IPS-18a (cell line): ENCODE data around the gene JARID2.

Source experiments
- H3K27ac ChIP-seq: one replicate; pipeline ENCODE4 v1.5.1; 2013; ENCODE audit warnings: low read length
- H3K27me3 ChIP-seq: one replicate; pipeline ENCODE4 v1.6.1; 2013; ENCODE audit warnings: mild to moderate bottlenecking, low read length; ENCODE audit not compliant: control insufficient read depth, insufficient read depth
- H3K36me3 ChIP-seq: one replicate; pipeline ENCODE4 v1.6.1; 2013; ENCODE audit warnings: low read depth, low read length; ENCODE audit not compliant: control insufficient read depth
- H3K4me1 ChIP-seq: one replicate; pipeline ENCODE4 v1.6.1; 2013; ENCODE audit warnings: low read depth, low read length; ENCODE audit not compliant: control insufficient read depth
- H3K4me3 ChIP-seq: one replicate; pipeline ENCODE4 v1.5.1; 2013; ENCODE audit warnings: low read length
- H3K9ac ChIP-seq: one replicate; pipeline ENCODE4 v1.6.1; 2013; ENCODE audit warnings: mild to moderate bottlenecking, low read length, moderate library complexity
- H3K9me3 ChIP-seq: one replicate; pipeline ENCODE4 v1.6.1; 2013; ENCODE audit warnings: low read depth, low read length; ENCODE audit not compliant: control insufficient read depth

The JARID2 gene

DNA sequence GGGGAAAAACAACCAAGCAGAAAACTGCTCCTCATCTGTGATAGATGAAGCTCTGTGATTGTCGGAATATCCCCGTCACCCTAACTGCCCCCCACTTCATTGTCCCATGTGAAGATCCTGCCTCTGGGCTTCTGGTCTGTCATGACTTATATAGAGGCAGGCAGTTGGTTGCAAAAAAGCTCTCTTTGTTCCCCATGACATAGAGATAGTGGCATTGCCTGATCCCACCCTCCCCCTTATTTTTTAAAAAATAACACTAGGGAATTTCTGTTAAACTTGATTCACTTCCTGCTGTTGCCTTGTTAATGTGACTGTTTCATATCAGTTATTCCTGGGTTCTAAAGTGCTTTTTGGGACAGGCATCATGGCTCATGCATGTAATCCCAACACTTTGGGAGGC is 203.1 kb downstream of the JARID2 start:
- no peak overlapping the region for H3K9ac ChIP-seq
- peaks cover 22% of the 10 kb centered on the region for H3K36me3 ChIP-seq
- no peak overlapping the region for H3K4me3 ChIP-seq
- H3K4me1 ChIP-seq, result peaks cover 40% of the 10 kb centered on the region
- no peak overlapping the region for H3K27ac ChIP-seq
- H3K9me3 ChIP-seq, result no peaks in the 10 kb centered on the region
- no peaks in the 10 kb centered on the region for H3K27me3 ChIP-seq

- Histone ChIP-seq H3K27me3 (no peaks in the 10 kb centered on the region), H3K4me3 (no peak overlapping the region), H3K9me3 (no peaks in the 10 kb centered on the region), H3K27ac (no peak overlapping the region), H3K9ac (no peak overlapping the region), H3K36me3 (peaks cover 22% of the 10 kb centered on the region), H3K4me1 (peaks cover 35% of the 10 kb centered on the region)
Observed at GRCh38 chr6:15451738-15452137, 205.9 kb downstream of the JARID2 start.

DNA sequence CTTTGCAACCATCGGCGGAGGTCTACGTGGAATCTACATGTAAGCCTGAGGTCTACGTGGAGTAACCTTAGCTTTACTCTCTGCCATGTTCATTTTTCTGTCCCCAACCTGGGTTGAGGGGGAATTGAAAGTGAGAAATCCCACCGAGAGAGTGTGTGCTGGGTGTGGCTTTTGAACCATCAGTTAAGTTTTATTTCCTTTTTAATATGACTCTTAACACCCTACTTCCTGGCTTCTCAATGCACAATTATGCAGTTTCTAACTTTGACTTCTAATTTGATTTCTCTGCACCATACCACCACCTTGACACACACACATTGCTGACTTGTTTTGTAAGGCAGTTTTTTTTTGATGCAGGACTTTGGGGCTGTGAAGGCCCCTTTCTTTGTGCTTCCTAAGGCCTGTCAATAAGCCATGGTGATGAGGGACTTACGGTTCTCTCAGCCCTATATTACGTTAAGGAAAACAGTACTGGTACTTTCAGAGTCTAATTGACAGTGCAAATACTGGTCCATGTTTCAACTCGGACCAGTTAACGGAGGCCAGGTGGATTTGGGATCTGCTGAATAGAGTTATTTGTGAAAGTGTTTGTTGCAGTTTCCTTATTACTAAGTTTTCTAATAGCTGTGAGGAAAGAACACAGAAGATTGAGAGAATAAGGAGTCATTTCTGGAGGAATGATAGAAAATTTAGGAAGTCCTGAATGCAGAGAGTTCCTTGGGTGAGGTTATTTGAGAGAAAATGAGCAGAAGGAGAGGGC is 206.5 kb downstream of the JARID2 start:
- no peak overlapping the region for H3K27ac ChIP-seq
- peaks cover 37% of the 10 kb centered on the region for H3K4me1 ChIP-seq

GRCh38 chr6:15453186-15453585 is 207.3 kb downstream of the JARID2 start:
- Histone ChIP-seq H3K4me1 (peaks cover 37% of the 10 kb centered on the region), H3K27me3 (no peaks in the 10 kb centered on the region), H3K9ac (no peak overlapping the region), H3K36me3 (peaks cover 22% of the 10 kb centered on the region), H3K4me3 (no peak overlapping the region), H3K9me3 (no peaks in the 10 kb centered on the region), H3K27ac (no peak overlapping the region)

More for the DNA sequence above, 206.5 kb downstream of the JARID2 start:
- Histone ChIP-seq H3K4me3 (no peak overlapping the region), H3K9me3 (no peaks in the 10 kb centered on the region), H3K36me3 (peaks cover 22% of the 10 kb centered on the region), H3K27me3 (no peaks in the 10 kb centered on the region), H3K9ac (no peak overlapping the region)

DNA sequence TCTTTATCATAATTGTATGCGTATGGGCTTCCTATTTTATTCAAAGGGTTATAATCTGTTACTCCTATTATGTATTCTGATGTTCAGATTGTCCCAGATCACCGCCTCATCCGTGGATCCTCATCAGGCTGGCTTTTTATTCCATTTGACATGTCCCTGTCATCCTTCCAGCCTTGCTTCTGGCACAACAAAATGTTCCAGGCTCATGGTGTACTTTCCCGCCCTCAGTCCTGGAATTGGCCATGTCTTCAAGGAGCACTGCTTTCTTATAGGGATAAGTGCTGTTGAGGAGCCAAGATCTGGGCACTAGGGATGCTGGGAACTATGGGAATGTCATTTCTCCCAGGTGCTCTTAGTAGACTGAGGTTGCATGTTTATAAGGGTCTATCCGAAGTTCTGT is 207.8 kb downstream of the JARID2 start:
- no peak overlapping the region for H3K27ac ChIP-seq
- H3K4me3 ChIP-seq, result no peak overlapping the region

GRCh38 chr6:15456422-15456821 is 210.6 kb downstream of the JARID2 start:
- peaks cover 20% of the 10 kb centered on the region for H3K36me3 ChIP-seq
- H3K4me1 ChIP-seq, result peaks cover 47% of the 10 kb centered on the region
- H3K4me3 ChIP-seq, result no peak overlapping the region
- no peak overlapping the region for H3K9ac ChIP-seq
- no peaks in the 10 kb centered on the region for H3K27me3 ChIP-seq
- no peak overlapping the region for H3K27ac ChIP-seq
- no peaks in the 10 kb centered on the region for H3K9me3 ChIP-seq

More for the DNA sequence above, 207.8 kb downstream of the JARID2 start:
- Histone ChIP-seq H3K27me3 (no peaks in the 10 kb centered on the region), H3K36me3 (peaks cover 22% of the 10 kb centered on the region), H3K9ac (no peak overlapping the region), H3K9me3 (no peaks in the 10 kb centered on the region), H3K4me1 (peaks cover 37% of the 10 kb centered on the region)

- H3K9ac ChIP-seq, result no peak overlapping the region
- H3K9me3 ChIP-seq, result no peaks in the 10 kb centered on the region
- H3K36me3 ChIP-seq, result peaks cover 13% of the 10 kb centered on the region
- no peak overlapping the region for H3K4me3 ChIP-seq
- no peaks in the 10 kb centered on the region for H3K27me3 ChIP-seq
- no peak overlapping the region for H3K27ac ChIP-seq
- H3K4me1 ChIP-seq, result peaks cover 50% of the 10 kb centered on the region
Observed at GRCh38 chr6:15457121-15457650, 211.3 kb downstream of the JARID2 start.

GRCh38 chr6:15458021-15458459 is 212.2 kb downstream of the JARID2 start:
- no peak overlapping the region for H3K27ac ChIP-seq
- peaks cover 8% of the 10 kb centered on the region for H3K36me3 ChIP-seq
- peaks cover 50% of the 10 kb centered on the region for H3K4me1 ChIP-seq
- no peaks in the 10 kb centered on the region for H3K9me3 ChIP-seq
- no peak overlapping the region for H3K4me3 ChIP-seq
- no peaks in the 10 kb centered on the region for H3K27me3 ChIP-seq
- H3K9ac ChIP-seq, result no peak overlapping the region

DNA sequence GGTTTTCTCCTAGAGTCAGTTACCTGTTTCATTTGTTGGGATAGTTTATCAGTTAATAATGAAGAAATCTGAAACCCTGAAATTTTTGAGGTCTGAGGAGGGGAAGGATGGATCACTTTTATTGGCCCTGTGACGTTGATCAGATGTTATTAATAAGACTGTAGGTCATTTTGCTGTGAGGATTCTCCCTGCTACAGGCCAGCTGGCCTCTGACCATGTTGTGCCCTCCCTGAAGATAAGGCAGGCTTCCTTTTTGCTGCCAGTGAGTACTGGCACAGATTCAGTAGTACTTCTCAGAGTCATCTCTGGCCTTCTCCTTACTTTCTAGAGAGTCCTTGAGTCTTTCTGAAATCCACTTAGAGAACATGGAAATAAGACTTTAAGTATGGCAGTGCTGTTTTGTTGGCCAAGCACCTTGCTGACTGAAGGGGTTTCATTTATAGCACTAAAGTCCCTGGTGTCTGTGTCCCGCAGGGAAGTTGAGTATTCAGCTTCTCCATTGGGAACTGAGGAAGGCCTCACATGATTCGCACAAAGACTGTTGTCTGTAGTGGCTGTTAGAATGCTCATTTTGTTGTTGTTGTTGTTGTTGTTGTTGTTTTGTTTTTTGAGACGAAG is 214.3 kb downstream of the JARID2 start:
- no peaks in the 10 kb centered on the region for H3K27me3 ChIP-seq
- no peak overlapping the region for H3K9ac ChIP-seq
- no peaks in the 10 kb centered on the region for H3K36me3 ChIP-seq
- no peaks in the 10 kb centered on the region for H3K9me3 ChIP-seq
- H3K4me1 ChIP-seq, result peaks cover 50% of the 10 kb centered on the region
- no peak overlapping the region for H3K4me3 ChIP-seq
- H3K27ac ChIP-seq, result no peak overlapping the region

DNA sequence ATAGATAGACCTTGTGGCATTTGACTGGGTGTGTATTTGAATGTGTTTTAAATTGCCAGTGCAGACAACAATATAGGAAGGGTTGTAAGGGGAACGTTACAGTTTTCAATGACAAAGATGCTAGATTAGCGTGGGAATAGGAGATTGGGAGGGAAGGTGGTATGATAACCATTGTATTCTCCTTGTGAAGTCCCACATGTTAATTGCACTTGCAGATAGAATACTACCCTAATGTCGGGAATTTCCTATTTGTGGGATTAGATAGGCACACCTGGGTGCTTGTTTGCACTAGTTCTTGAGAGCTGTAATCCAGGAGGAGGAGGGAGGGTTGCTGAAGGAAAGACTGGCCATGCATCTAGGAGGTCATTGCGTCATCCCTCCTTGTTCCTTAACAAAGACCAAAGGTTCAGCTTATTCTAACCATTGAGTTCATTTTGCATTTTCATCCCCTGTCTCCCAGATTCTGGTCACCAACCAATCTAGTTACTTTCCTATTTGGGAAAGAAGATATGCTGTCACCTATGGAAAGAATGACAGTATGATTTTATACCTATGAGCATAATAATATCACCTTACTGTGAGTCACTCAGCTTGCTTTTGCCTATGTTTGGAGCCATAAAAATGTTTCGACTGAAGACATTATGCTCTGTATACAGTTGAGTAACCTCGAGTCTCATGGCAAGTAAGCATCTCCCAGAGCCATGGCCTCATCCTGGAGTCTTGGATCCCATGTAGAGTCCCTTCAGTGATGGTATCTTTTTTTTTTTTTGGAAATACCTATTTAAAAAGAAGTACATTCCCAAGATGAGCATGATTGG is 215.5 kb downstream of the JARID2 start:
- no peaks in the 10 kb centered on the region for H3K27me3 ChIP-seq
- no peaks in the 10 kb centered on the region for H3K9me3 ChIP-seq
- H3K9ac ChIP-seq, result no peak overlapping the region
- peaks cover 46% of the 10 kb centered on the region for H3K4me1 ChIP-seq
- no peaks in the 10 kb centered on the region for H3K36me3 ChIP-seq
- no peak overlapping the region for H3K27ac ChIP-seq
- H3K4me3 ChIP-seq, result no peak overlapping the region

DNA sequence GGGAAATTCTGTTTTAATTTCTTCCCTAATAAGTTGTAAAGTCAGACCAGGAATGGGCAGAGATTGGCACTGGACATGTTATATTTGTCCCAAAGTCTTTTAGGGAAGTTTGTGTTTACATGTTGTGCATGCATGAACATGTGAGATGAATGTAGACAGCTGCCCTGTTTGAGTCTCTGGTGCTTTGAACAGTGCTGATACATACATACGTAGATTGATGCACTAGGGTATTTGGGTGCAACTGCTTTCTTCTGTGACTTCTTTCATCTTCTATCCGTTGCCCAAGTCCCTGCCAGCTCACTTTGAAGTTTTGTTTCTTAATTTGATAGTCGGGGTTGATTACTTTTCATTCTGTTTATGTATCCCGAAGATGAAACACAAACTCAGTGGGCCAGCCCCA is 216.4 kb downstream of the JARID2 start:
- H3K9ac ChIP-seq, result no peak overlapping the region
- H3K9me3 ChIP-seq, result no peaks in the 10 kb centered on the region
- no peaks in the 10 kb centered on the region for H3K36me3 ChIP-seq
- no peaks in the 10 kb centered on the region for H3K27me3 ChIP-seq
- H3K27ac ChIP-seq, result no peak overlapping the region
- H3K4me3 ChIP-seq, result no peak overlapping the region
- H3K4me1 ChIP-seq, result peaks cover 37% of the 10 kb centered on the region
